Myocyte (in vitro differentiated cells): ENCODE results near the gene DSCAML1. TPM values are rescaled to one million over a fixed set of nuclear protein-coding genes. Genes with fewer than 3 reads are reported as not detected.

ENCODE experiments used
- DNase-seq: peaks from one replicate; pipeline ENCODE4 v3.0.0-alpha.2; 2012; ENCODE audit warnings: low read depth
- total RNA-seq: library from RNA; depleted of rRNA; stranded (reverse); fragments of >200 nt; gene quantifications from 2 replicates; pipeline ENCODE4 v1.2.3, GENCODE V29; 2014

Gene DSCAML1
- total RNA-seq, 1 donor from 2014 or later: not detected

- DNase-seq: no peak
These were observed 208.7 kb downstream of the DSCAML1 start for GRCh38 chr11:117588166-117588810.

DNA sequence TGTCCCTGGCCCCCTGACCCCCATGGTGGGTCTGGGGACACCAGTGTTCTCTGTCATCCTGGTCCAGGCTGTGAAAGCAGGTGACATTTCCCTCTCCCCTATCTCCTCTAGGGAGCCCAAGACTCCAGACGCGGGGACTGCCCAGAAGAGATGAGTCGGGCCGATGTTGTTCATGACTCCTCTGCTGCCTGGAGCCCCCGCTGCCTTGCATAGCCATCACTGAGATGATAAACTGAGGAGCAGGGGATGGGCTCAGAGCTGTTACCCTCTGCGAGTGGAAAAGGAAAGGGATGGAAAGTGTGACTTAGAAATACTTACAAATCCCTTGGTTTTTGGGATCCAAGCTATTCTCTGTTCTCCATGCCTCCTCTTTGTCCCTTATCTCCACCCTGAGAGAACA lies 209.6 kb downstream of the DSCAML1 start:
- DNase-seq: no peak

DNA sequence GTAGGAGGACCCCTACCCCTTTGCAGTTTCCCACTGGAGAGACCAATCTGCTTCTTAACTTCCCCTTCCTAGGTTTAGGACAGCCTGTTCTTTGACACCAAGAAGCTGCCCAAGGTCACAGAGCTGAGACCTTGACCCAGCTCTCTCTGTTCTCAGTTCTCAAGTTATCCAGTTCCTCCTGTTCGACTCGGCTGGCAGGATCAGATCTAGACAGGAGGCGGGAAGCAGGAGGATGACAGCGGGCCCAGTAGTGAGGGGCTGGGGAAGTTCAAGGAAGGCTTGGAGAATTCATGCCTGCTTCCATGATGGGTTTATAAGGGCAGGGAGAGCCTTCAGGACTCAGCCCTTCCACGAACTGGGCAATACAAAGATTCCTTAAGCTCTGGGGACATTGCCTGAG lies 210.6 kb downstream of the DSCAML1 start:
- DNase-seq: no peak

DNA sequence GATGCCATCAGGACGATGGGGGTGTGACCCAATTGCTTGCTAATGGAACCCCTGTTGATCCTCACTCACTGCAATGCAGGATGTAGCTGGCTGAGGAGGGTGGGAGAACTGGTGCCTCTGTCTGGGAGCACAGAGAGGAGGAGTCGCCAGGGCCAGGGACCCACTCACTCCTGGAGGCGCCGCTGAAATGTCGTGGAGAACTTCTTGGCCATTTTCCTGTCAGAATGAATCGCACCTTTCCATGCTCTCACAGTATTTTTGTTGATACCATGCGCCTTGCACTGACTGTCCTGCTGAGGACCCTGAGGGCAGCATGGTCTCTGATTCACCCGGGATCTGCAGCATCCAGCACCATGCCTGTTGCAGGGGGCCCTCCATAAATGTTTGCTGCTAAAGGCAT lies 211.4 kb downstream of the DSCAML1 start:
- DNase-seq: no peak

DNA sequence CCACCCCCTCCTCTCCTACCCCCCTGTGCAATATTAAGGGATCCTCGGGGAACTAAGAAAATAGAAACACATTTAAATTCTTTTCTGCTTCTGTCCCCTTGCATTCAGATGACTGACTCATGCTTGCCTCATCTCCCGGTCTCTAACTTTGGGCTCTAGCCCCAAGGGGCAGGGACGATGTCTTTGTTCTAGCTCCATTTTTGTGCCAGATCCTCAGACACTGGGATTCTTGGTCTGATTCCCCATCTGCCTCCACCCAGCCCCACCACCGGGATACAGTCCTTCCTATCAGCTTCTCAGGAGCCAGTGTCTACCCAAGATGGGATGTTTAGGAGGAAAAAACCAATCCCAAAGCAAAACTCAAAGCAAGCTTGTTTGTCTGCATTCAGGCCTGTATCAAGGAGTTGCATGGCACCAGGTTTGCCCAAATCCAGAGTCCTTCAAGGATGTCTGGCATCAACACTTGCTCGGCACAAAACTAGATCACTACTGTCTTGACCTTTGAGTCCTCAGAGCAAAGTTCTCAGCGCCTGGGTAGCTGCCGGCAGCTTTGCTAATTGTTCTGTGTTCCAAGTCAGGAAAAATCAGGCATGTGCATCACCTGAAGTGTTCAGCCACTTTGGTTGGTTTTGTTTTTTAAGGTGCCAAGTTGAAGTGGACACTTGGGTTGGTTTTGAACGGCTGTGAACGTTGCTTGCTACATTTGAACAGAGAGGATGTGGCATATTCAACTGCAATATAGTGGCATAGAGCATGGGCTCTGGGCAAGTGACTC lies 212.8 kb downstream of the DSCAML1 start:
- no peak for DNase-seq

DNA sequence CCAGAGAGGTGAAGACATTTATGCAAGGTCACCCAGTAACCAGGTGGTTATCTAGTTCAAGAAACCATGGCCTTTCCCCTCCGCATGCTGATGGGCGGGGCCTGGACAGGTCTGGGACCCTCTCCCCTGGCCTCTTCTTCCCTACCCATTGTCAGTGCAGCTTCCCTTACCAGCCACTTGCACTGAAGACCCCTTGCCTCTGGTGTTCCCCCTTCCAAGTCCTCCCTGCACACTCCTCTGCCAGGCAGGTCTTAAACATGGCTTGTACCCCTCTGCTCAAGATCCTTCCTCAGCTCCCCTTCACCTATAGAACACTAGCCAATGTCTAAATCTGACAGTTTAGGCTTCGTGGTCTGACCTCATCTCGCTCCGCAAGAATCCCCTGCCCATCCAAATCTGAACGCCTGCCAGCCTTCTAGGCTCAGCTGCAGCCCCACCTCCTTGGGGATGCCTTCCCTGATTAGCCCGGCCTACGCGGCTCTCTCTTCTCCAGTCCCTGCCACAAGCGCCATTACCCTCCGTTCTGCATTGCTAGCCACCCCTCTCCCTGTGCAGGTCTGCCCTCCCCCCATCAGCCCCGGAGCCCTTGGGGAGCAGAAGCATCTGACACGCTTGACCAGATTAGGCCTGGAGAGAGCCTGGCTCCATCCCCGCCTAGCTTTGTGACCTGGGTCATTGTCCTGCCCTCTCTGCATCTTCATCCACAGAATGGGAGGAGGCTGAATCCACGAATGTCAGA lies 213.8 kb downstream of the DSCAML1 start:
- DNase-seq: peak; percentile 28

DNA sequence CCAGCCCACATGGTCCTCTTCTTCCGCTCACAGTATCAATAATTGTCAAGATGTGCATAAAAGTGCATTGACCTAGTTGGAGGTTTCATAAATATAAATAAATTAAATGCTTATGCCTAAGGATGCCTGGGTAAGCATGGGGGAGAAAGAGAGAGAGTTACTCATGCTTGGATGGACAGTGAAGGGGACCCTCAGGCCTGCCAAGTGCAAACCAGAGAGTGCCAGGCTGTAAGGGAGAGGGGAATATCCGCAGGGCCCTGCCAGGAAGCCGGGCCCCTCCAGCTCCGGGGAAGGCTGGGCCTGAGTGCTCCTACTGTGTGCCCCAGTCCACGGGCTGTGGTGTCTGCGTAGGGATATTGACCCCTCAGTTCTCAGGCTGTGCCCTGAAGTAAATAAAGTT lies 214.6 kb downstream of the DSCAML1 start:
- DNase-seq: no peak

- no peak for DNase-seq
These were observed 216.2 kb downstream of the DSCAML1 start for GRCh38 chr11:117580866-117581265.

- DNase-seq: no peak
These were observed 217.9 kb downstream of the DSCAML1 start for GRCh38 chr11:117579161-117579560.

- no peak for DNase-seq
These were observed 221.2 kb downstream of the DSCAML1 start for GRCh38 chr11:117575856-117576255.

DNA sequence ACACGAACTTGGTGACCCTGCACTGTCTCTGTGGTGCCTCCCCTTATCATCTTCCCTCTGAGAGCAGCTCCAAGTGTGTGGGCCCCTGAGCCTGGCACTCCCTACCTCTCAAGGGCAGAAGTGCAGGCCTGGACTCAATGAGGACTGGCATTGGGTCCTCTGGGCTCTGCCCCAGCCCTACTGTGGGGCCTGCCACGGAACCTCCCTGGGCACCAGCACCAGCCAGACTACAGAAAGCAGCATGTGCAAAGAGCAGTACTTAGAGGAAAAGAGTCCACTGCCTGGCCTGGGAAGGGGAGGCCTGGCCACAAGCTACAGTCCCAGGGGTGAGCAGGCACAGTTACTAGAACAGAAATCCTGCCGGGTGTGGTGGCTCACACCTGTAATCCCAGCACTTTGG lies 222.5 kb downstream of the DSCAML1 start:
- no peak for DNase-seq

DNA sequence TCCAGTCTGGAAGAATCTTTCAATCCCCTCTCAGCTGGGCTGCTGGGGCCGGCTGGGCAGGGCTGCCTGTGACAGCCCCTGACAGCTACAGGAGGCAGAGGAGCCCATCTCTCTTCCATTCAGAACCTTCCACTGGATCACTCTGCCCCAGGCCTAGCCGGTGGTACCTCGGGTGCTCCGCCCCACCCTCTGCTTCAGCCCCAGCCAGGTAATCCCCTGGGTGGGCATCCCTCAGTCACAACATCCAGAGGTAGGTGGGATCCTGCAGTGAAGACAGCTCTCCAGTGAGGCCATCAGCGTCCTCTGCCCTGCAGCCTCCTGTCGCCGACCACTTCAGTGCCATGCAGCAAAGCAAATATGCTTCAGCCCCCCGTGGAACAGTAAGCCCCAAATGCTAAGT lies 223.7 kb downstream of the DSCAML1 start:
- no peak for DNase-seq

DNA sequence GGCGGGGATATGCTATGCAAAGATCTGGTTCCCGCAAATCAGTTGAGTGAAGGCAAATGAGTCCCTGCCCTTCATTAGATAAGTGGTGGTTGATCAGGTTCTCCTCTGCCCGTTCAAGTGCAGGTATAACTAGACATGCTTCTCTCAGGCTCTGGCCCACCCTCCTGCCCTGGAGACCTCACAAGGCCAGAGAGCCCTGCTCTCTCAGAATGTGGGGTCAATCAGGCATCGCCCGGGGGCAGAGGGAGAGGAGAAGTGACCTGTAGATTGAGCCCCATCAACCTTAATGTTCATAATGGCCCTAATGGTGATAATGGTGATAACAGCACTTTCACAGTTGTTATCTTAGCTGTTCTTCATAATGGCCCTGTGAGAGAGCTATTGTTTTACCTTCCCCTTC lies 224.3 kb downstream of the DSCAML1 start:
- DNase-seq: no peak

DNA sequence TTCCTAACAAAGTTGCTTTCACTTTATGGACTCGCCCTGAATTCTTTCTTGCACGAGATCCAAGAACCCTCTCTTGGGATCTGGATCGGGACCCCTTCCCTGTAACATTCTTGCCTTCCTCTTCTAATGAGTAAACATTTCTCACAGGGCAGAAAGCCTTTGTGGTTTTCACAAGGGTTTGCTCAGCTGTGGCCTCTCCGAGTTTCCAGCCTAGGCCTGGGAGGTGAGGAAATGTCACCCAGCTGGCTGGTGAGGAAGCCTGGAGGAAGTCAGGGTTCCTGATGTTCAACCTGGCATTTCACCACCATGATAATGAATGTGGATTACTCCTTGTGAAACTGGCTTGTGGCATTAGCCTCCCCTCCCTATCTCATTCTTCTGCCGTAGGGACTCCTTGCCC lies 224.9 kb downstream of the DSCAML1 start:
- DNase-seq: peak; percentile 33

- peak; percentile 25 for DNase-seq
These were observed 226.3 kb downstream of the DSCAML1 start for GRCh38 chr11:117570701-117571100.

DNA sequence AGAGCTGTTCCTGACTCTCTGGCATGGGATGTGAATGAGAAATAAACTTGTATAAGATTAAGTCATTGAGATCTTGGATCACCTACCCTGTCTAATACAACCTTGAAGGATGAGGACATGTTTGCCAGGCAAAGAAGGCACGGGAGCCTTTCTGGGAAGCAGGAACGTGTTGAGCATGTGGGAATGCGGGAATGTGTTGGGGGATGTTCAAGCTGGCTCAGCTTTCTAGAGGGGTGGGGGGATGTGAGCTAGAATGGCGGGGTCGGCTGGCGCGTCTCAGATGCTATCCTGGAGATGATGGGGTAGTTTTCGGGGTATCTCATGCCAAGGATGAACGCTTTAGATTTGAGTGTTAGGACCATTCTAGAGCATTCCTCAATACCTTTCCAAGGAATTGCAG lies 227.1 kb downstream of the DSCAML1 start:
- DNase-seq: no peak

DNA sequence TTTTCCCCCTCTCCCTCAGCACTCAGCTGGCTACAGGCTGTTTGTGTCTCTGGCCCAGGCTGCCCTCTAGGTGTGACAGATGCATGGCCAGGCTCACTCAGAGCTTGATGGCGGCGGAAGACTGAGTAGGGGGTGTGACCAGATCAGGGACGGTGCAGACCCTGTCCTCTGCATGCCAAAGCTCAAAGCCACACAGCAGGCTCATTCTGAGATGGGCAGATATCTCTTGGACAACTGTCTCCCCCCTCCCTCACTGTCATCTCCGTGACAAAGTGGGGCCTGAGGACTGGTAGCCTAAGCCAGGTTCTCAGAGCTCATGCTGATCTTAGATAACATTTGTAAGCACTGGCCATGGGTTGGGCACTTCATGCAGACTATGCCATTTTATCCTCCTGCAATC lies 231.3 kb downstream of the DSCAML1 start:
- no peak for DNase-seq

DNA sequence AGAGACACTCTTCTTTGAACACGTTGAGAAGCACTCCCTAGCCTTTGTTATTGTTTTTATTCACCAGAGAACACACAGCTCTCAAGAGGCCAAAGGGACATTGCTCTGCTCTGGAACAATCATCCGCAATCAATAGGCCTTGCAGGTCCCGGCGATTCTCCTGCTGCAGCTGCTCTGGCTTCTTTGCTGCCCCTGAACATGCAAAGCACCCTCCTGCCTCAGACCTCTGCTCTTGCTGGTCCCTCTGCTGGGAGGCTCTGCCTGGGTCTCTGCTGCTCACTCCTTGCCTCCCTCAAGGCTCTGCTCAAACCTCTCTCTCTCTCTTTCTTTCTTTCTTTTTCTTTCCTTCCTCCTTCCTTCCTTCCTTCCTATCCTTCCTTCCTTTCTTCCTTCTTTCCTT lies 232.7 kb downstream of the DSCAML1 start:
- DNase-seq: no peak

DNA sequence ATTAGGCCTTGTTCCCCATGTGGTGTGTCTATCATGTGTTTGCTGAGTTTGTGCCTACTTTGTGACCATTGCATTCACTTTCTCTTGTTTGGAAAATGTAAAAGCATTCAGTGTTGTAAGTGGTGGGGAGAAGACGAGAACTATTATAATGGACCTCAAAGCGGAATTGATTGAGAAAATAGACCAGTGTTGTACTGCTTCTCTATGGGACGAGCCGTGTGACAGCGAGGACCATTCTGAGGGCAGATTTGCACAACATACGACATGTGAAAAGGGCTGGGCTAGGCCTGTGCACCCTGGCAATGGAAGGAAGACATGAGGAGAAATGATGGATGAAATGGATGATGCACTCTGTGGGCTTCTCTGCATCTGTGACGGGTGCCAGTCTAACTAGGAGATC lies 233.5 kb downstream of the DSCAML1 start:
- DNase-seq: no peak

DNA sequence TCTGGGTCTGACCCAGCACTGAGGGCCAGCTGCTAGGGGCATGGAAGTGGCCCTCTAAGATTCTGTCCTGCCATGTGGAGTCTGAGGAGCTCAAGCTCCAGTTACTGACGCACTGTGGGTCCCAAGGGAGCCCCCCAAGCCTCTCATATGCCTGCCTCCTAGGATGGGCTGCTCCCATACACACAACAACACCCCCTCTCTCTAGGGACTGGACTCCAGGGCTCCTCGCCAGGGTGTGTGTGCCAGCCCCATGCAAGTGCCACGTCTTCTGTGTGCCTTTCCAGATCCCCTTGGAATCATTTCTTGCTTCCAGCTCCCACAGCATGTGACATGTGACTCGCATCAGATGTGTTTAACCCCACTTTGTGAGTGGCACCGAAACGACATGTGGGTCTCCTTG lies 234.9 kb downstream of the DSCAML1 start:
- no peak for DNase-seq

- DNase-seq: no peak
These were observed 236.1 kb downstream of the DSCAML1 start for GRCh38 chr11:117560780-117561530.

DNA sequence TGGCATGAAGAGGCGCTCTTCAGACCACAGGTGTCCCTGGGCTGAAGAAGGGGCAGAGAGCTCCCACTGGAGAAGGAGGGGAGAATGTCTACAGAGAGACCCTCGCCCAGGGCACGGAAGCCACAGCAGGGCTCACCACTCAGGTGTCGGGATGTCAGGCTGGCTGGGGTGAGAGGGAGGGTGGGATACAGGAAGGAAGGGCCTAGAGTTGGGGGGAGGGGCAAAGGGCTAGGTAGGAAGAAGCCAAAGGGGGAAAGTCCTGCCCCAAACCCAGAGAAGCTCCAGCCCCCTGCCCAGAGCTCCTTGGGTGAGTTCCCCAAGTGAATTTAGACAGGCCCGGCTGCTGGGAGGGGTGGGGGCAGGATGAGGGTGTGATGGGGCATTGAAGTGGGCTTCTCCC lies 237.3 kb downstream of the DSCAML1 start:
- DNase-seq: no peak
